PC-3 (cell line): ENCODE data around the gene KCNJ6. TPM values are rescaled to one million over a fixed set of nuclear protein-coding genes. Genes with fewer than 3 reads are reported as not detected.

ENCODE experiments used
- ATAC-seq: fragments of 200-7000 bp; cut with Tn5 transposase; 2 replicates; pipeline ENCODE4 v1.9.1; 2020; ENCODE audit warnings: mild to moderate bottlenecking, moderate library complexity
- BruUV-seq: library from RNA; stranded (reverse); fragments of 400-500 nt; replicated peaks from 2 replicates; lab custom pipeline; 2021; lab: Mats Ljungman, UMichigan
- CTCF ChIA-PET: fragments of 300-600 bp; sonication (Branson Sonifier 250); formaldehyde crosslinking; loops from one replicate; lab custom pipeline; 2022; ENCODE audit warnings: antibody characterized with exemption; lab: Charles Lee
- POLR2A ChIA-PET: fragments of 300-600 bp; sonication (Branson Sonifier 250); formaldehyde crosslinking; loops from one replicate; lab custom pipeline; 2022; ENCODE audit warnings: antibody characterized with exemption; ENCODE audit not compliant: unreplicated experiment; lab: Charles Lee
- DNase-seq: peaks from one replicate; pipeline ENCODE4 v3.0.0-alpha.2; 2015
- H2AFZ ChIP-seq: fragments of 300-600 bp; sonication (generic); 2 replicates; pipeline ENCODE4 v1.6.0; 2016; ENCODE audit warnings: antibody characterized with exemption, low read length
- H3F3A ChIP-seq: fragments of 300-600 bp; sonication (generic); one replicate; pipeline ENCODE4 v1.6.0; 2017; ENCODE audit warnings: antibody characterized with exemption, low read length, control low read depth, mild to moderate bottlenecking; ENCODE audit not compliant: unreplicated experiment
- H3K27ac ChIP-seq: fragments of 300-600 bp; sonication (generic); 2 replicates; pipeline ENCODE4 v1.5.1; 2016; ENCODE audit warnings: mild to moderate bottlenecking, low read length
- H3K27me3 ChIP-seq: fragments of 300-600 bp; sonication (generic); 2 replicates; pipeline ENCODE4 v1.6.1; 2016; ENCODE audit warnings: low read length, mixed read lengths
- H3K36me3 ChIP-seq: fragments of 300-600 bp; sonication (generic); 2 replicates; pipeline ENCODE4 v1.6.1; 2016; ENCODE audit warnings: low read depth, mixed run types, low read length, mixed read lengths
- H3K4me1 ChIP-seq: fragments of 300-600 bp; sonication (generic); 2 replicates; pipeline ENCODE4 v1.5.1; 2016; ENCODE audit warnings: low read length; ENCODE audit not compliant: insufficient read depth
- H3K4me2 ChIP-seq: fragments of 300-600 bp; sonication (generic); 2 replicates; pipeline ENCODE4 v1.6.0; 2016; ENCODE audit warnings: low read length
- H3K4me3 ChIP-seq: fragments of 300-600 bp; sonication (generic); 2 replicates; pipeline ENCODE4 v1.5.1; 2016; ENCODE audit warnings: mild to moderate bottlenecking, low read length, mixed read lengths
- H3K79me2 ChIP-seq: fragments of 300-600 bp; sonication (generic); 2 replicates; pipeline ENCODE4 v1.6.1; 2017; ENCODE audit warnings: low read length, mixed read lengths
- H3K9ac ChIP-seq: fragments of 300-600 bp; sonication (generic); 2 replicates; pipeline ENCODE4 v1.6.0; 2016; ENCODE audit warnings: mild to moderate bottlenecking, low read length
- H3K9me2 ChIP-seq: fragments of 300-600 bp; sonication (generic); replicated peaks from 2 replicates; pipeline ENCODE4 v1.6.1; 2016; ENCODE audit warnings: mixed run types, low read length, mixed read lengths
- H3K9me3 ChIP-seq: fragments of 300-600 bp; sonication (generic); 2 replicates; pipeline ENCODE4 v1.6.1; 2016; ENCODE audit warnings: low read length, mixed read lengths
- H4K20me1 ChIP-seq: fragments of 300-600 bp; sonication (generic); 2 replicates; pipeline ENCODE4 v1.6.1; 2016; ENCODE audit warnings: low read length, mixed read lengths
- EZH2 ChIP-seq: fragments of 300-600 bp; sonication (generic); IDR thresholded peaks from one replicate; pipeline ENCODE4 v1.6.1; 2017; ENCODE audit warnings: antibody characterized with exemption, mild to moderate bottlenecking, low read length; ENCODE audit not compliant: unreplicated experiment
- EZH2phosphoT487 ChIP-seq: fragments of 300-600 bp; sonication (generic); IDR thresholded peaks from 2 replicates; pipeline ENCODE4 v1.6.1; 2018; ENCODE audit warnings: mild to moderate bottlenecking, antibody characterized with exemption, low read length, borderline replicate concordance
- intact Hi-C: fragments of 100-400 bp; cut with micrococcal nuclease; formaldehyde crosslinking; loops from 2 replicates; pipeline ENCODE4 v1.9.0; 2023
- total RNA-seq: library from RNA; depleted of rRNA; stranded (reverse); fragments of >200 nt; gene quantifications from 2 replicates; pipeline ENCODE4 v1.2.3, GENCODE V29; 2014
- TF ChIP-seq, protein P1 (sequence below): fragments of 300-600 bp; sonication (generic); conservative IDR thresholded peaks from 2 replicates; pipeline ENCODE4 v1.5.1; 2017; ENCODE audit warnings: antibody characterized with exemption, low read depth, mild to moderate bottlenecking, low read length

Gene KCNJ6
- total RNA-seq, 1 experiment from 2014 or later, result not detected

DNA sequence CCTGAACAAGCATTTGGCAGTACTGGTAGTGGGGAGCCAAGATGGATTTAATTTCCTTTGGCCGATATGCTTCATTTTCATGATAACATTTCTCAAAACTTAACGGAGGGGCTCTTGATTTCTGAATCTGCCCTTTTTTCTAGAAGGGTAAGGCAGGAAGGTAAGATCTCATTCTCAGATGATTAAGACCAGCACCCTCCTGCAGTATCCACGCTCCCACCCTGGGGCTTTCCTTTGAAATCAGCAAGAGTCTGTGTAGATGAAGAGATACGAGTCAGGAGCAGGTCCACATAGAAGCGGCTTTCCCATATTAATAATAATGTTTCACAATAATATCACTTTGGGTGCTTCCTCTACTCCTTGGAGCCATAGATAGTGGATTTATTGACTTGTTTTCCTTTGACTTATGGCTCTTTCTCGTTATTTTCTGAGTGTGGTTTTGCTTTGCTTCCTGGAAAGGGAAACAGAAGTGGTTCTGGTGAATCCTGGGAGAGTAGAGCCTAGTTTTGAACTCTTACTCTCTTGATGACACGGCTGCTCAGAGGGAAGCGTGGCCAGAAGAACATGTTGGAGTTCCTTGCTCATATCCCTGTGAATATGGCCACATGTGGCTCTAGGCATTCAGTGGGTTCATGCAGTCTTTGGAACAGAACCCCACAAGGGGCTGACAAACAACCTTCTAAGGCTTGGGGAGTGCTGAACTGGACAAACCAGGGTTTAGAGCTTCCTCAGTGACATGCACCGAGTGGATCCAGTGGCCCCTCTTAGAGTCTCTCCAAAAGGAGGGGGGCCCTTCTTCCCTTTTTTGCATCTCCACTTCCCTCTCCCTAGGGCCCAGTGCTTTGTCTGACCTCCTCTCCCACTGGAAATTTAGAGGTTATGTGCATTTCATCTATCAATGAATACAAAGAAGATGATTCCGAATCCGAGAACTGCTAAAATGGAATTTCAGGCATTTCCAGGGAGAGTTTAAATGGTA is 354.0 kb downstream of the KCNJ6 start:
- Histone ChIP-seq H3K9me2 (no peaks in the 10 kb centered on the region), H3K79me2 (no peaks in the 10 kb centered on the region), H3K27me3 (no peaks in the 10 kb centered on the region), H3K4me1 (peaks cover 22% of the 10 kb centered on the region), H3K27ac (no peak overlapping the region), H3K9me3 (no peaks in the 10 kb centered on the region), H3K36me3 (no peaks in the 10 kb centered on the region), H3K4me2 (no peak overlapping the region), H2AFZ (no peak overlapping the region), H3K4me3 (no peak overlapping the region), H3F3A (no peaks in the 10 kb centered on the region), H4K20me1 (no peaks in the 10 kb centered on the region), H3K9ac (no peak overlapping the region)
- BruUV-seq, result no TSS peak
- TF ChIP-seq EZH2 (no peak), EZH2phosphoT487 (no peak)
- TF ChIP-seq, protein P1, sequence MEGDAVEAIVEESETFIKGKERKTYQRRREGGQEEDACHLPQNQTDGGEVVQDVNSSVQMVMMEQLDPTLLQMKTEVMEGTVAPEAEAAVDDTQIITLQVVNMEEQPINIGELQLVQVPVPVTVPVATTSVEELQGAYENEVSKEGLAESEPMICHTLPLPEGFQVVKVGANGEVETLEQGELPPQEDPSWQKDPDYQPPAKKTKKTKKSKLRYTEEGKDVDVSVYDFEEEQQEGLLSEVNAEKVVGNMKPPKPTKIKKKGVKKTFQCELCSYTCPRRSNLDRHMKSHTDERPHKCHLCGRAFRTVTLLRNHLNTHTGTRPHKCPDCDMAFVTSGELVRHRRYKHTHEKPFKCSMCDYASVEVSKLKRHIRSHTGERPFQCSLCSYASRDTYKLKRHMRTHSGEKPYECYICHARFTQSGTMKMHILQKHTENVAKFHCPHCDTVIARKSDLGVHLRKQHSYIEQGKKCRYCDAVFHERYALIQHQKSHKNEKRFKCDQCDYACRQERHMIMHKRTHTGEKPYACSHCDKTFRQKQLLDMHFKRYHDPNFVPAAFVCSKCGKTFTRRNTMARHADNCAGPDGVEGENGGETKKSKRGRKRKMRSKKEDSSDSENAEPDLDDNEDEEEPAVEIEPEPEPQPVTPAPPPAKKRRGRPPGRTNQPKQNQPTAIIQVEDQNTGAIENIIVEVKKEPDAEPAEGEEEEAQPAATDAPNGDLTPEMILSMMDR, result no peak
- CTCF ChIA-PET, result no interaction called here
- intact Hi-C loops, result loop anchor here (5.0 kb wide), 2 partner anchors 190 to 295 kb away; partner anchors contain the start of gene VPS26C
- POLR2A ChIA-PET, result interaction anchor here (0.6 kb wide), 1 partner anchor 1321 kb away, joined by 3 read pairs; no protein-coding TSS in a partner anchor
- ATAC-seq, result no peak
- DNase-seq, result no peak

GRCh38 chr21:37561506-37561905 is 354.8 kb downstream of the KCNJ6 start:
- H3K4me1 ChIP-seq, result peaks cover 22% of the 10 kb centered on the region
- no peak for DNase-seq
- intact Hi-C loops, result loop anchor here (5.0 kb wide), 2 partner anchors 189 to 294 kb away; partner anchors contain the start of gene VPS26C
- BruUV-seq, result no TSS peak
- ChIA-PET POLR2A (interaction anchor here (0.6 kb wide), 1 partner anchor 1321 kb away, joined by 3 read pairs; no protein-coding TSS in a partner anchor), CTCF (no interaction called here)
- TF ChIP-seq EZH2, result no peak
- TF ChIP-seq EZH2phosphoT487, result no peak
- H4K20me1 ChIP-seq, result no peaks in the 10 kb centered on the region
- no peaks in the 10 kb centered on the region for H3K79me2 ChIP-seq
- H3K4me3 ChIP-seq, result no peak overlapping the region
- no peaks in the 10 kb centered on the region for H3K9me3 ChIP-seq
- no peaks in the 10 kb centered on the region for H3K9me2 ChIP-seq
- H3F3A ChIP-seq, result no peaks in the 10 kb centered on the region
- no peaks in the 10 kb centered on the region for H3K36me3 ChIP-seq
- no peak for ATAC-seq
- H3K9ac ChIP-seq, result no peak overlapping the region
- H2AFZ ChIP-seq, result no peak overlapping the region
- H3K27me3 ChIP-seq, result no peaks in the 10 kb centered on the region
- H3K4me2 ChIP-seq, result no peak overlapping the region
- H3K27ac ChIP-seq, result no peak overlapping the region

DNA sequence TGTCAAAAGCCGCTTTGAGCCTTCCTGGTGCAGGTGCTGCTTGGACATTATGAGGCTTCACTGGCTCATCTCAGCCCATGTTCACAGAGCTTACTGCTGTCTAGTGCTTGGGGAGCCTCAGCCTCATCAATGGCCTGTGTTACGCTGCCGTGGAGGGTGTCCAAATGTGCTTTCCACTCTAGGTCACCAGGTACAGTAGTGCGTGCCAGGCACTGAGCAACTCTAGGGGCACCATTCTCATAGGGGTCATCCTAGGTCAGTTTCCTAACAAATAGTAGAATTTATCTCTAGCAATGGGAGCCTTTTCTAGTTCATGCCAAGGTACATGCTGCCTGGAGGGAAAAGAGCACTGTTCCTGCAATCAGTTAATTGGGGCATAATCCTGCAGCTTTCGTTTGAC is 355.9 kb downstream of the KCNJ6 start:
- Histone ChIP-seq H3K27me3 (no peaks in the 10 kb centered on the region), H4K20me1 (no peaks in the 10 kb centered on the region), H3F3A (no peaks in the 10 kb centered on the region), H2AFZ (no peak overlapping the region), H3K9me2 (no peaks in the 10 kb centered on the region), H3K4me1 (peaks cover 20% of the 10 kb centered on the region), H3K27ac (no peak overlapping the region), H3K36me3 (no peaks in the 10 kb centered on the region), H3K9me3 (no peaks in the 10 kb centered on the region), H3K9ac (no peak overlapping the region), H3K4me3 (no peak overlapping the region), H3K4me2 (no peak overlapping the region), H3K79me2 (no peaks in the 10 kb centered on the region)
- intact Hi-C loops, result loop anchor here (5.0 kb wide), 2 partner anchors 188 to 293 kb away; partner anchors contain the start of gene VPS26C
- no peak for ATAC-seq
- TF ChIP-seq EZH2 (no peak), EZH2phosphoT487 (no peak)
- TF ChIP-seq, protein P1, result no peak
- BruUV-seq, result no TSS peak
- DNase-seq, result no peak
- CTCF ChIA-PET, result no interaction called here
- POLR2A ChIA-PET, result no interaction called here
